ENCODE measurements around the gene JCHAIN.

GRCh38 chr4:70706516-70706915, 40.2 kb upstream of the JCHAIN start:
- TF ChIP-seq CTCF (IDR thresholded peaks at IDR 0.05) (no peak), EZH2 (IDR thresholded peaks at IDR 0.05) (no peak)

Data from neural progenitor cell (in vitro differentiated cells).